Lower leg skin (tissue), 4 donors: ENCODE measurements around the gene CD276. TPM values are rescaled to one million over a fixed set of nuclear protein-coding genes. Genes with fewer than 3 reads are reported as not detected.

Experiments used
- DNase-seq, 2 donors: peaks; one replicate each; pipeline ENCODE4 v3.0.0-alpha.2; 2019; ENCODE audit warnings: low spot score in 2 of 2
- H3K4me3 ChIP-seq: fragments of 200-600 bp; sonication (generic); 2 replicates; pipeline ENCODE4 v1.5.1; 2017; ENCODE audit warnings: mild to moderate bottlenecking, low read depth; ENCODE audit not compliant: poor library complexity, severe bottlenecking
- POLR2A ChIP-seq, 2 donors: fragments of 450-650 bp; IDR thresholded peaks; one replicate each; pipeline ENCODE4 v1.6.1; 2016 to 2017; ENCODE audit warnings: antibody characterized with exemption in 2 of 2, mild to moderate bottlenecking in 1 of 2, moderate library complexity in 1 of 2
- WGBS, 2 donors: methylation state at CpG; one replicate each; pipeline ENCODE4 v1.1.5; 2018; 5-methylcytosine and 5-hydroxymethylcytosine counted together
- intact Hi-C: fragments of 100-400 bp; cut with DNase I; formaldehyde crosslinking; loops from one replicate; pipeline ENCODE4 v1.15.0; 2023; ENCODE audit warnings: low total_unique reads
- total RNA-seq, 4 donors: library from RNA; depleted of rRNA; stranded (reverse); fragments of >200 nt; gene quantifications; one replicate each; pipeline ENCODE4 v1.1.0, GENCODE V29; 2016
- TF ChIP-seq, protein P1 (sequence below), 3 donors: fragments of 450-650 bp; IDR thresholded peaks; one replicate each; pipeline ENCODE4 v1.5.1; 2016; ENCODE audit warnings: antibody characterized with exemption in 3 of 3, mild to moderate bottlenecking in 3 of 3, moderate library complexity in 2 of 3

The CD276 gene
- total RNA-seq, 4 donors from 2014 or later = 33.4 to 49.9 (median 45.4) TPM

DNA sequence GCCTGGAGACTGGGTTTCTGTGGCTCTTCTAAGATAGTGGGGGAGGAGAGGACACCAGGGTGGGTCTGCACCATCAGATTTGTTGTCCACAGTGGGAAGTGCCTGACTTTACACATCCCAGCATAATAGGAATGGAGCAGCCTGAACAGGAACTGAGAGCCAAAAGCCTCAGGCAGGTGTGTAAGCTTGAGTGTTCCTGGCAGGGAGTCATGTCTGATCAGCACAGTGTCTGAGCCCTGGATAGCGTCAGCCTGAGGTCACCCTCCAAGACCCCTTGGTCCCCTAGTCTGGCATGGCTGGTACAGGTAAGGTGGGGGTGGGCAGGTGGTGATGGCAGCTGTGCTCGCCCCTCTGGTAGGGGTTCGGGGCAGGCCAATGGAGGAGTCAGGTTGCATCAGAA lies 48.7 kb downstream of the CD276 start:
- TF ChIP-seq, protein P1, sequence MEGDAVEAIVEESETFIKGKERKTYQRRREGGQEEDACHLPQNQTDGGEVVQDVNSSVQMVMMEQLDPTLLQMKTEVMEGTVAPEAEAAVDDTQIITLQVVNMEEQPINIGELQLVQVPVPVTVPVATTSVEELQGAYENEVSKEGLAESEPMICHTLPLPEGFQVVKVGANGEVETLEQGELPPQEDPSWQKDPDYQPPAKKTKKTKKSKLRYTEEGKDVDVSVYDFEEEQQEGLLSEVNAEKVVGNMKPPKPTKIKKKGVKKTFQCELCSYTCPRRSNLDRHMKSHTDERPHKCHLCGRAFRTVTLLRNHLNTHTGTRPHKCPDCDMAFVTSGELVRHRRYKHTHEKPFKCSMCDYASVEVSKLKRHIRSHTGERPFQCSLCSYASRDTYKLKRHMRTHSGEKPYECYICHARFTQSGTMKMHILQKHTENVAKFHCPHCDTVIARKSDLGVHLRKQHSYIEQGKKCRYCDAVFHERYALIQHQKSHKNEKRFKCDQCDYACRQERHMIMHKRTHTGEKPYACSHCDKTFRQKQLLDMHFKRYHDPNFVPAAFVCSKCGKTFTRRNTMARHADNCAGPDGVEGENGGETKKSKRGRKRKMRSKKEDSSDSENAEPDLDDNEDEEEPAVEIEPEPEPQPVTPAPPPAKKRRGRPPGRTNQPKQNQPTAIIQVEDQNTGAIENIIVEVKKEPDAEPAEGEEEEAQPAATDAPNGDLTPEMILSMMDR (IDR thresholded peaks at IDR 0.05) = no peak
- intact Hi-C loops = no loop called here
- no peak overlapping the region for H3K4me3 ChIP-seq
- DNase-seq = no peak
- WGBS, 2 donors = 29 to 44% methylated on average over 3 of the region's 3 CpGs

DNA sequence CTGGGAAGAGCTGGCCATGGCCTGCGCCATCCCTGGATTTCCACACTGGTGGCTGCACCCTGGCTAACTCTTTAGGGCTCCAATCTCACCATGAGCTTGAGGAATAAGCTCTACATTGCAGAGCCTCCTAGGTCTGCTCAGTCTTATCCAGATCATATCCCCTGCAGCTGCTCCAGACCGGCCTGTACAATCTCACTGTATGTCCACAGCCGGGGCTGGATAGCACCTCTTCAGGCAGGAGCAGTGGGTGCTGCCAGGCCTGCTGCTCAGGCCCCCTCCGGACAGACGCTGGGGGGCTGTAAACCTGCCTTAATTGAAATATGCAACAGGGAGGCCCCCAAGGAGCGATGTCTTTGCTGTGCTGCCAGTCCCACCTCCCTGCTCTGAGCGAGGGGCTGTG lies 53.4 kb downstream of the CD276 start:
- TF ChIP-seq, protein P1 (IDR thresholded peaks at IDR 0.05) = no peak
- no peak for TF ChIP-seq POLR2A (IDR thresholded peaks at IDR 0.05)
- H3K4me3 ChIP-seq = no peak overlapping the region
- intact Hi-C loops = no loop called here
- no peak for DNase-seq
- 76 to 85% methylated on average over 6 to 7 of the region's 7 CpGs for WGBS, 2 donors

DNA sequence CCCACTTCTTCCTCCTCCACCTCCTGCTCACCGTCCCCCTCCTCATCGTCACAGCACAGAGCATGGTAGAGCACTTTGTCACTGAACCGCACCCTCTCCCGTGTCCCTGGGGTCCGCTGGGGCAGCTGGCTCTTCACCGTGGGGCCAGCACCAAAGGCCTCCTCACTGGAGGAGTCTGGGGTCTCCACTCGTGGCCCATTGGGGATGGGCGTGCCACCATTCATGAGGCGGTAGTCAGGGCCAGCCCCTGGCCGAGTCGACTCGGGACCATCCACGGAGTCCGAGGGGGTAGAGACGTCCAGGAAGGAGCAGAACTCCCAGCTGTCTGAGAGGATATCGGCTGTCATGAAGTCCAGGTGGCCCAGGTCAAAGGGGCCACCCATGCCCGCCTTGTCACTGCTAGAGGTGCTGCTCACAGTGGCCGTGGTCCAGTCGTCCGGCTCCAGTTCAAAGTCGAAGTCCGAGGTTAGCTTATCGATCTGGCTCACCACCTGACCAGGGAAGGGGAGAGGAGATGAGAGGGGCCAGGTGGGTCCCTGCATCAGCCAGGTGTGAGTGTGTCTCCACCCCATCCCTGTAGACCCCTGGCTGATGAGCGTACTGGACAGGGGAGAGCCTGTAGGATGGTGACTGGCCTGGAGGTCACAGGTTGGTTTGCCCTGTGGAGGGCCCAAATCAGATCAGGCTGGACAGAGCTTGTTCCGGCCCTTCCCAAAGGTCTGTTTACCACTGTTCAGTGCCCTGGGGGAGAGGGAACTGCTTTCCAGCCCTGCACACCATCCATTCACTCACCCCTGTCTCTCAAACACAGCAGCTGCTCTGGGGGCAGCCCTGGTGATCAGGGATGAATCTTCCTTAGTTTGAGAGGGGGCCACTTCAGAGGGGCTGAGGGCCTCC lies 56.2 kb downstream of the CD276 start:
- TF ChIP-seq, protein P1 (IDR thresholded peaks at IDR 0.05) = no peak
- no peak for TF ChIP-seq POLR2A (IDR thresholded peaks at IDR 0.05)
- H3K4me3 ChIP-seq = no peak overlapping the region
- 89 to 95% methylated on average over 18 to 25 of the region's 25 CpGs for WGBS, 2 donors
- intact Hi-C loops = no loop called here
- DNase-seq = no peak

DNA sequence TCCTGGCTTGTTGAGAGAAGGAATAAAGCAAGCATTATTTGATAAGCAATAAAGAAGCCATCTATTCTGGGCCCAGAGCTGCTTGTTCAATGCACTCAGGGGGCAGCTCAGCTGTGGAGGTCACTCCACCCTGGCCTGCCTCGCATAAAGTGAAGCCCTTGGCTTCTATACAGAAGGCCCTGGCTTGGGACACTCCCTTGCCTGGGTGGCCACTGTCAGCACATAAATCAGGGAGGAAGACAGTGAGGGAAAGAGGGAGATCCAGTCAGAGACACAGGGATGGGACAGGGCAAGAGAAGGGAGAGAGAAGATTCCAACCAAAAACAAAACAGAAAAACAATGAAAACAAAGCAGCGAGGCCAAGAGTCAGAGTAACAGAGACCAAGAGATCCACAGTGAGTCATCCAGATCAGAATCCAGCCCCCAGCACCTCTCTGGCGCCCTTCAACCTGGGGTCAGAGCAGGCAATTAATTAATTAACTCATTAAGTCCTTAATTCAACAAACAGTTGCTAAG lies 57.2 kb downstream of the CD276 start:
- intact Hi-C loops = no loop called here
- no peak for DNase-seq
- WGBS, 2 donors = 48 to 57% methylated on average over 3 of the region's 3 CpGs
- no peak for TF ChIP-seq POLR2A (IDR thresholded peaks at IDR 0.05)
- TF ChIP-seq, protein P1 (IDR thresholded peaks at IDR 0.05) = no peak
- H3K4me3 ChIP-seq = no peak overlapping the region

DNA sequence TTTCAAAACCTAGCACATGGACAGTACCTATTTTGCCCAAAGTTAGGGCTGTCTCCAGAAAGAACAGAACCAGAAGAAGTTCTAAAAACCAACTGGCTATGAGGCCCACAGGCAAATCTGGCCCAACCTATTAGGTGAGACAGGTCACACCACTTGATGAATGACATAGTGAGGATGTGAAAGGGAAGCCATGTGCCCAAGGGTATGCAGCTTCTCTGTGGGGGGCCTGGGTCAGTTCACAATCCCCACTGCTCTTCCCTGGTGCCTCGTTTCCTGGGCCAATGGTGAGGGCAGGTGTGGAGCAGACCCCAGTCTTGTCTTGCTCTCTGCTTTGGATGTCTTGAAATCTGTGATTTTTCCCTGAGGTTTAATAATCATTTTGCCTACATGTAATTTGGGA lies 60.1 kb downstream of the CD276 start:
- no peak for DNase-seq
- intact Hi-C loops = no loop called here
- TF ChIP-seq, protein P1 (IDR thresholded peaks at IDR 0.05) = no peak
- WGBS, 2 donors = 27 to 63% methylated on average over 1 of the region's 1 CpG
- H3K4me3 ChIP-seq = no peak overlapping the region
